GM19193 (cell line): ENCODE results near the gene KRTAP12-3.

Source experiments
- POLR2A ChIP-seq: IDR thresholded peaks from 4 replicates; pipeline ENCODE4 v1.6.1; 2011; ENCODE audit not compliant: insufficient read depth, insufficient read length; ENCODE audit errors: extremely low read depth

Gene KRTAP12-3

DNA sequence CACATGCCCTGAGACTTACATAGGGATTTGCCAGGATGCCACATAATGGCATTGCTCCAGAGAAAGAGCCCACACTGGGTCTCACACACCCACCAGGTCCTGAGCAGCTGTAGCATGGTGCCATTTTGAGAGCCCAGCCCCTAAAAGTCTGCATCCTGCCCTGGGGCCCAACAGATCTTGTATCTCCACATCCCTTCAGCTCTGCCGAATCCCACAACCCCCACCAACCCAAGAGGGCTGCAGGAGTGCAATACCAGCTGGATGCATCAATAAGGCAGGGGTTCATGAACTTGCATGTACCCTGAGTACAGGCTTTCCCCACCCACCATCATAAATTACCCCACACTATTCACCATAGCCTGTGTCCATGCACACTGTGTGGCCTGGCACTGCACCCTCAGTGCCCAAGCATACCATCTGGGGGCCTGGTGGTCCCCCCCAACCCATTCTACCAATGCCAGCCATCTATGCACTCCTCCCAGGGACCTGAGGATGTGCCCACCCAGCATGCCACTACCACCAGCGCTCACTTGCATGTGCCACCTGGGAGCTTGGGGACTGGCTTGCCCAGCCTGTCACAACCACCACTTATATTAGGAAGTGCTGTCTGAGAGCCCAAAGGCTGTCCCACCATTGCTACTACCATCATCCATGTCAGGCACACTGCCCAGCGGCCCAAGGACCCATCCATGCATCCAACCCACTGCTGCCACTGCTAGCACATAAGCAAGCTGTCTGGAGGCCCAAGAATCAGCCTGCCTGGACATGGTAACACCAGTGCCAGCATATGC lies 13.1 kb downstream of the KRTAP12-3 start:
- no peak for TF ChIP-seq POLR2A

DNA sequence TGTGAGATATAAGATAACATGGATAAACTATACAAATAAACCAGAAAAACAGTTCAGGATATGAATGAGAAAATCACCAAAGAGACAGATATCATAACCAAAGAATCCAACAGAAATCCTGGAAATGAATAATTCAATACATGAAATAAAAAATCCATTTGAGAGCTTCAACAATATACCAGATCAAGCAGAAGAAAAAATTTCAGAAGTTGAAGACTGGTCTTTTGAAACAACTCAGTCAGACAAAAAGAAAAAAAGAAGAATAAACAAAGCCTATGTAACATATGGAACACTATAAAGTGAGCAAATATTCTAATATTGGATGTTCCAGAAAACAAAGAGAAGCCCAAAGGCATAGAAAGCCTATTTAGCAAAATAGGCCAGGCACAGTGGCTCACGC lies 14.2 kb downstream of the KRTAP12-3 start:
- no peak for TF ChIP-seq POLR2A

DNA sequence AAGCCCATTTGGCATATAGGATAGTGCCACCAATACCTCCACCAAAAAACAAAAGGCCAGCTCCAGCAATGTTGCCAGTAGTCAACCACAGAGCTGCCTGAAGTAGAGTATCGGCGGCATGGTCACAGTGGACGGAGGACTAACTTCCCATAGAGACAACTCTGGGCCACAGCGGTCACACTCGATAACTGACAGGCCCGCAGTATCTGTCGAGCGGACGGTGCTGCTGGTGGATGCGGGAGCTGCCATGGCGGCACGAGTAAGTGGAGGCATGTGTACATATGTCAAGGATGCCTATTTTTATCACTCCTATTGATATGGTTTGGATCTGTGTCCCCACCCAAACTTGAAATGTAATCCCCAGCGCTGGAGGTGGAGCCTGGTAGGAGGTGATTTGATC lies 20.1 kb downstream of the KRTAP12-3 start:
- TF ChIP-seq POLR2A, result no peak

DNA sequence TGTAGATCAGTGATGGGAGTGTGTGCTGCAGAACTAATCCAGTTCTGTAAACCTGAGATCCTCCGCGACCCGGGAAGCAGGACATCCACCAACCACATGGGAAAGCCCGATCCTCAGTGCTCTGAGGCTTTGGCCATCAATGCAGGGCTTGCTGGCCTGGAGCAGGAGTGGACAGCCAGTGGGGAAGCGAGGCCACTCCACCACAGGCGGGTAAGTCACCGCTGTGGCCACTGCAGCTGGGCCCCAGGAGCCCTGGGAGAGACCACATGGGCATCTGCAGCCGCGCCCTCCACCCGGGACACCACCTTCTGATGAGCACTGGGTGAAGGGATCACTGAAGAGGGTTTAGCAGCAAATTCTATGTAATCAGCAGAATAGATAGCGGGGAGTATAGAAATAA lies 23.4 kb downstream of the KRTAP12-3 start:
- TF ChIP-seq POLR2A, result no peak

DNA sequence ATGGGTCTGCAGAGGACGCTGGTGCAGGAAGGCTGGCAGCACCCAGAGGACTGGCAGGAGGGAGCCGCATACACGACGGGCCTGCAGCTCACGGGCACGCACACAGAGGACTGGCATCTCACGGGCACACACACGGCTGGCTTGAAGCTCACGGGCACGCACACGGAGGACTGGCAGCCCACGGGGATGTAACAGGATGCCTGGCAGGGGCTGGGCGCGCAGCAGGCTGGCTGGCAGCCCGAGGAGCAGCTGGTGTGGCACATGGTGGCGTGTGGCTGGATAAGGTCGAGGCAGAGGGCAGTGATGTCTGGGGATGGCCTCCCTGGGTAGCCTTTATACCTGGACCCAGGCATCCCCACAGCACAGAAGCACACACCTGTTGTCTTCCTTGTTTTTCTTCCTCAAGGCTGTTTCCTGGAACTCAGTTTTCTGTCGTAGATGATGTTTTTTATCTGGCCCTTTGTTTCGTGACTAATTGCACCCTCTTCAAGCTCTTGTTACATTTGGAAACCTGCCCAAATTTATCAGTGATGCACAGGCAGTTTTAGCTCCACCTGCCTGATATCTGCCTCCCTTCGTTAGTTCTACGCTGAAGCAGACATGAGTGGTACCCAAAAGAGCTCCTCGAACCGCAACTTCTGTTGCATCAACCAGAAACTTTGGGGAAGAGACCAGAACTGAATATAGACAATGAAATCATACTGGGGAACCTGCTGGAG lies 24.3 kb downstream of the KRTAP12-3 start, which contains the start of gene KRTAP12-1:
Gene KRTAP12-1 (minus strand): TSS at position 303 of the 719 bp plus-strand sequence. CDS start 40 bp downstream, at position 263.
- TF ChIP-seq POLR2A, result no peak

DNA sequence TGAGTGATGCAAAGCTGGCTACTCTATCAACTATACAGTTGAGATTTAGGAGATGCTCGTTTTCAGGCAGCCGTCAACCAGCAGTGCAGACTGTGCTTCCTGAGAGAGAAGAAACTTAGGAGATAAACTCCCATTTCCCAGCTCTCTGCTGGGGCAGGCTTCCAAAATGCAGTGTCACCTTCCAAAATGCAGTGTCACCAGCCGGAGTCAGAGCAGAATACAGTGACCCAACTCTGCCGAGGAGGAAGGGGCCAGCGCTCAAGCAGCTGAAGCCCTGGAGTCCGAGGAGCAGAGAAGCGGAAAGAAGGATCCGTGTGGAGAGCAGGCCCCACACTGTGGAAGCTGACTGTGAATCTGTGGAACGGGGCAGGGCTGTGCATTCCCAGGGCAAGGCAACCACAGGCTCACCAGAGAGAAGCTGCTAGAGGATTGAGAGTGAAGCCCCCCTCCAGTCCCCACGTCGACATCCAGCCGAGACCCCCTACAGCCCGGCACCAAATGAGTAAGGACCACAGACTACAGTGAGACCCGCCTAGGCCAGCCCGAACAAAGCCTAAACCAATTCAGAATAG lies 24.9 kb downstream of the KRTAP12-3 start:
- TF ChIP-seq POLR2A, result no peak

DNA sequence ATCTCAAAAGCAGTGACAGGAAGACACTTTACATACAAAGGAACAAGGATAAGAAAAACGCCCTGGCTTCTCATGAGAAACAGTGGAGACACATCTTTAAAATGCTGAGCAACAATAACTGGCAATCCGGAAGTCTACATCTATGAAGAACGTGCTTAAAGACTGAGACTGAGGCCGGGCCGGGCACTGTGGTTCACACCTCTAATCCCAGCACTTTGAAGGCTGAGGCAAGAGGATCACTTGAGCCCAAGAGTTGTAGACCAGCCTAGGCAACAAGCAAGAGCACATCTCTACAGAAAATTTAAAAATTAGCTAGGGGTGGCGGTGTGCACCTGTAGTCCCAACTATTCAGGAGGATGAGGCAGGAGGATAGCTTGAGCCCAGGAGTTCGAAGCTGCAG lies 26.3 kb downstream of the KRTAP12-3 start:
- TF ChIP-seq POLR2A, result no peak

DNA sequence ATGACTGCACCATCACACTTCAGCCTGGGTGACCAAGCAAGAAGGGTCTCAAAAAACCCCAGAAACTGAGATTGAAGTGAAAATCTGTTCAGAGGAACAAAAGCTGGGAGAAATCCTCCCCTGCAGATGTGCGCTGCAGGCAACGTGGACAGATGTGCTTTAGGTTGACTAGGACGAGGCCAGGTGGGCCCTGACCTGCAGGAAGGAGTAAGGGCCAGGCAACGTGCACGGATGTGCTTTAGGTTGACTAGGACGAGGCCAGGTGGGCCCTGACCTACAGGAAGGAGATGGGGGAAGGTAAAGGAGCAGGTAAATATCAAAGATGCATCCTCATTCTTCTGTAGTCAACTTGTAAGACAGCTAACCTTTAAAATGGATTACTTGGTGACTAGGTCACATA lies 26.8 kb downstream of the KRTAP12-3 start:
- TF ChIP-seq POLR2A, result no peak

DNA sequence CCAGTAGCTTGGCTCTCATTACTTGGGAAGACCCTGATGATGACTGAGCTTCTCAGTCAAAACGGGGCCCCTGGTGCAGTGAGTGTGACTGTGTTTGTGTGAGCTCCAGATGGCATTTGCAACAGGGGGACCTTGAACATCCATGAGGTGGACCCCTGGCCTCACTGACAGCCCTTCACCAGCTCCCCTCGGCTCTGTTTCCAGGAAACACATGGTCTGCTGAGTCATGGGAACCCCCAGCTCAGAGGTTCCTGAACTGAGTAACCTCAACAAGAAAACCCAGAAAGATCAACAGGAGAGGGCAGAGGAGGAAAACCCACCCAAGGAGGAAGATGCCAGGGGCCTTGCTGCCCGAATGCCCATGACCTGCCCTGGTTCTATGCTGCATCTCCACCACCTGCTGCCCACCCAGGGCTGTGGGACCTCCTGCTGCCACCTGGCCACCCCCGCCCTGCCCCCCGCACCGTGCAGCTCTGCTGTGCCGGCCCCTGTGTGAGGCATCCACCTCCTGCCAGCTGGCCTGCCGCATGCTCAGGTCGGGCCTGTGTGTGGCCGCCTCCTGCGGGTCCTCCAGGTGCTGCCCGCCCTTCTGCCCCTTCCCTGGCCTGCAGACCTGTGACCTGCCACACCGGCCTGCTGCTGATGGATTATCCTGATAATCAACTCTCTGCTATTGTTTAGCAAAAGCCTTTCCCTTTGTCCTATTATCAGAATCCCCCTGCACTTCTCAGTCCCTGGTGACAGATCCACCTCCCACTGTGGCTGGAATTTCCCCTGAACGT lies 28.5 kb downstream of the KRTAP12-3 start:
- TF ChIP-seq POLR2A, result no peak

DNA sequence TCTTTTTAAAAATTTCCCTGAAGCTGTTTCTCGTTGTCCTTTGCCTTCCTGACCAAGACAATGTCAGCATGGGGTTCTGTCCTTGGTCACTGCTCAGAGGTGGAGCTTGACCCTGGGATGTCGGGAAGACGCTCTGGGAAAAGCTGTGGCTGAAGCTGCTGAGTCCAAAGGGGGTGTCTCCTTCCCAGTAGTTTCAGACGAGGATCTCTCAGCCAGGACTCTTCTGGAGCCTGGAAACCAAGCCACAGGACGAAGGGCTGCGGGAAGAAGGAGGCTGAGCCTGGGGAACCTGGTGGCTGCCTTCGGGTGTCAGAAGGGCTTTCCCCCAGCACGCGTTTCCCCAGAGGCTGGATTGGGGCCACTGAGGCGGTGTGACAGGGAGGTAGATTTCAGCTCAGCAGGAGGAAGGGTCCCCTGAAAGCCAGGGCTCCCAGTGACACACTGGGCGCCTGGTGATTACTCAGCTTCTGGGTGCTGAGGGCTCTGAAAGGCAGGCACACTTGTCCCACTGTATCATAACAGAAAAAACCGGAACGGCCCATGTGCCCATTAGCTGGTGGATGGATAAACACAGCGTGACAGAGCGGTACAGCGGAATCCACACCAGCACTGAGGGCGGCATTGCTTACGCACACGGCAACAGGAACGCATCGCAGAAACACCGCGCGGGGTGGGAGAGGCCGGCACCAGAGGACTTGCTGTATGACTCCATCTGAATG lies 29.3 kb downstream of the KRTAP12-3 start:
- TF ChIP-seq POLR2A, result no peak

DNA sequence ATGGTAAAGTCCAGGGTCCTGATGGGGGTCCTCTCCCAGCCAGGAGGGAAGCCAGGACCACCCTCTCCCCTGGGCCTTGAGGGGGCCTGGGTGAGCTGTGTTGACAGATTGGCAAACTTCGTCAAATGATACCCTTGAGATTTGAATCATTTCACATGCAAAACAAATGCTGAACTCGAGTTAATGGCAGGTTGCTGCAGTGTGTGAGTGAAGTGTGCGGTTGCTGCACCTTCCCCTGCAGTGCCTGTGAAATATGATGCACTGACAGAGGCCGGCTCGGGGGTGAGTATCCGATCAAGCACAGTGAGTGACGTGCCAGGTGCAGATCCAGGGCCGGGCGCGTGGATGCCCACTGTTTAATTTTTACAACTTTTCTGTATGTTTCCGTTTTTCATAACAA lies 29.9 kb downstream of the KRTAP12-3 start:
- no peak for TF ChIP-seq POLR2A

DNA sequence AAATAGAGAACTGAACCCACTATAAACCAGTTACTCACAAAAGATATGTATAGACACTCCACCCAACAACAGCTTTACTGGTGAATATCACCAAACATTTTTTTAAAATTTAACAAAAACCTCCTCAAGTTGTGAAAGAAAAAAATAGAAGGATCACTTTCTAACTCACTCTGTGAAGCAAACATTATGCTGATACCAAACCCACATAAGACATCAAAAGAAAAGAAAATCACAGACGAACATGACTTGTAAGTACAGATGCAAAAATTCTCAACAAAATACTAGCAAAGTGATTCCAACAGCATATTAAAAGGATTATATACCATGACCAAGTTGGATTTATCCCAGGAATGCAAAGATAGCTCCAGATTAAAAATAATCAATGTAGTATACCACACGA lies 34.0 kb downstream of the KRTAP12-3 start:
- no peak for TF ChIP-seq POLR2A

DNA sequence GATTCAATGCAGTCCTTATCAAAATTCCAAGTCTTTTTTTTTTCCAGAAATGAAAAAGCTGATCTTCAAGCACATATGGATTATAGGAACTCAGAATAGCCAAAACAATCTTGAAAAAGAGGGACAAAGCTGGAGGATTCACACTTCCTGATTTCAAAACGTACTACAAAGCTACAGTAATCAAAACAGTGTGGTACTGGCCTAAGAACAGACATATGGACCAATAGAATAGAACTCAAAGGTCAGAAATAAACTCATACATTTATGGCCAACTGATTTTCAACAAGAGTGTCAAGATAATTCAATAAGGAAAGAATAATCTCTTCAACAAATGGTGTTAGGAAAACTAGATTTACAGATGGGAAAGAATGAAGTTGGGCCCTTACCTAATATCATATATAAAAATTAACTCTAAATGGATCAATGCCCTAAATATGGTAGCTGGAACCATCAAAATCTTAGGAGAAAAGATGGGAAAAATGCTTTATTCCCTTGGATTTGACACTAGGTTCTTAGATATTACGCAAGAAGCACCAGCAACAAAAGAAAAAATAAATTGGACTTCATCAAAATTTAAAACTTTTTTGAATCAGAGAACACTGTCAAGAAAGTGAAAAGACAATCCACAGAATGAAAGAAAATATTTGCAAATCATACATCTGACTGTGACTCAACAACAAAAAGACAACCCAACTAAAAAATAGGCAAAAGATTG lies 35.2 kb downstream of the KRTAP12-3 start:
- no peak for TF ChIP-seq POLR2A

DNA sequence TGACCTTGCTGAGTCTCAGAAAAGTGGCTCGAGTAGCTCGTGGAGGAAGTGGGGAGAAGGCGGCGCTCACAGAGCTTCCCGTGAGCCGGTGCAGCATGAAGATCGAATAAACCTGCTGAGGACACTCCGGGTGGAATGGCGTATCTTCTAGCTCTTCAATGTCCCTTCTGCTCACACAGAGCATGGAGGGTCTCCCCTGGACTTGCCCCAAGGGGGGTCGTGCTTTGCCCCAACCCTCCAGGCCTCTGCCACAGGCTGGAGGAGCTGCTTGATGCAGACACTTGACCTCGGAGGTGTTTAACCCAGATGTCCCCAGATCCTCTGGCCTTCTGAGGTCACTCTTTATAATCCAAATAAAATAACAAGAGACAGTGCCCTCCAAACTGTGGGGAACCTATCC lies 37.0 kb downstream of the KRTAP12-3 start:
- TF ChIP-seq POLR2A, result no peak
